GM12875 (cell line): ENCODE measurements around the gene IFITM5.
A peak's percentile ranks its signal among the peaks of the same experiment; 100 is the strongest.

Source experiments
- H3K4me3 ChIP-seq: one replicate; pipeline ENCODE4 v1.5.1; 2011; ENCODE audit warnings: low read depth, low read length, control low read depth
- TF ChIP-seq, protein P1 (sequence below): IDR thresholded peaks from 2 replicates; pipeline ENCODE4 v1.5.1; 2011; ENCODE audit warnings: low read depth, mild to moderate bottlenecking, control low read depth, inconsistent platforms, low read length, moderate library complexity, borderline replicate concordance; ENCODE audit not compliant: insufficient read depth

The IFITM5 gene

DNA sequence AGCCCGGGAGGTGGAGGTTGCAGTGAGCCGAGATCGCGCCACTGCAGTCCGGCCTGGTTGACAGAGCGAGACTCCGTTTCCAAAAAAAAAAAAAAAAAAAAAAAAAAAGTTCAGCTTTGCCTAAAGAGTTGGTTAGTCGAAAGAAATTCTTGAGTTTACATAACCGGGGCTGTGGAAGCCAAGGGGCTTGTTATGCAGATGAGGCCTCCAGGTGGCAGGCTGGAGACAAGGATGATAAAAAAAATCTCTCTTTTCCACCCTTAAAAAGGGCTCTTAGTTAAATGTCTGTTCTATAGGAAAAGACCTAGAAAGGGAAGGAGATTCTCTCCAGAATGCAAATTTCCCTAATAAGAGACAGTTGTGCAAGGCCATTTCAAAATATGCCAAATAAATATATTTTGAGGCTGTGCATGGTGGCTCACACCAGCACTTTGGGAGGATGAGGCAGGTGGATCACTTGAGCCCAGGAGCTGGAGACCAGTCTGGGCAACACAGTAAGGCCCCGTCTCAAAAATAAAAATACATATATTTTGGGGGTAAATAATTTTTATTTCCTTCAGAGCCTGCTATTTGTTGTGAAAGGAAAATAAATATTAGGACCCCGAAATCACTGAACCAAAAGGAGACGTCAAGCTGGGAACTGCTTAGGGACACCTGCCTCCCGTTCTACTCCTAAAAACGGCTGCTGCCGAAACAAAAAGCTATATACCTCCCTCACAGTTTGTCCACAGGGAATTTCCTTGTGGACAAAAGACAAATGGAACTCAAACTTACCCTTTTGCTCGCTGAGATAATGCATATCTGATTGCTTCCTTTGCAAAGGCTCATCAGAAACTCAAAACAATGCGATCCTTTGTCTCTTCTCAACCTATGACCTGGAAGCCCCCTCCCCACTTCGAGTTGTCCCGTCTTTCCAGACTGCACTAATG is 5.9 kb upstream of the IFITM5 start:
- no peak overlapping the region for H3K4me3 ChIP-seq
- TF ChIP-seq, protein P1, sequence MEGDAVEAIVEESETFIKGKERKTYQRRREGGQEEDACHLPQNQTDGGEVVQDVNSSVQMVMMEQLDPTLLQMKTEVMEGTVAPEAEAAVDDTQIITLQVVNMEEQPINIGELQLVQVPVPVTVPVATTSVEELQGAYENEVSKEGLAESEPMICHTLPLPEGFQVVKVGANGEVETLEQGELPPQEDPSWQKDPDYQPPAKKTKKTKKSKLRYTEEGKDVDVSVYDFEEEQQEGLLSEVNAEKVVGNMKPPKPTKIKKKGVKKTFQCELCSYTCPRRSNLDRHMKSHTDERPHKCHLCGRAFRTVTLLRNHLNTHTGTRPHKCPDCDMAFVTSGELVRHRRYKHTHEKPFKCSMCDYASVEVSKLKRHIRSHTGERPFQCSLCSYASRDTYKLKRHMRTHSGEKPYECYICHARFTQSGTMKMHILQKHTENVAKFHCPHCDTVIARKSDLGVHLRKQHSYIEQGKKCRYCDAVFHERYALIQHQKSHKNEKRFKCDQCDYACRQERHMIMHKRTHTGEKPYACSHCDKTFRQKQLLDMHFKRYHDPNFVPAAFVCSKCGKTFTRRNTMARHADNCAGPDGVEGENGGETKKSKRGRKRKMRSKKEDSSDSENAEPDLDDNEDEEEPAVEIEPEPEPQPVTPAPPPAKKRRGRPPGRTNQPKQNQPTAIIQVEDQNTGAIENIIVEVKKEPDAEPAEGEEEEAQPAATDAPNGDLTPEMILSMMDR: peak; percentile 57; the same call in 1 of the 2 replicates

DNA sequence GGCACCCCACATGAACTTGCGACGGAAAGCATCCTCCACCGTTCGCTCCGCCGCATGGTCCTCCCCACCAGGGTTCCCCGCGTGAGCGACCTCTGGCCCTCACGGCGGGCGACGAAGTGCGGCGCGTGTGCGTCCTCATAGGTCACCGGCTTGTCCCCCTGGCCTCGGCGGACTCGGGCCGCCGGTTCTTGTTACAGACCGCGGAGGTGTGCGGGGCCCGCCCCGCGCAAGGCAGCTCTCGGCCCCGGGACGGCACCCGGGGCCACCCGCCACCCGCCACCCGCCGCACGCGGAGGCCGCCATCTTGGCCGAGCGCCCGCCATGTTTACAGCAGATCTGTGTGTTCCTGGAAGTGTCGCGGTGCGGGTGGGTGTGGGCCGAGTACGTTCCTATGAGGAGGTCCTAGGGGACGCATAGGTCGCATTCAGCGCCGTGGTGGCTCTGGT is 4.8 kb upstream of the IFITM5 start:
- TF ChIP-seq, protein P1: no peak

DNA sequence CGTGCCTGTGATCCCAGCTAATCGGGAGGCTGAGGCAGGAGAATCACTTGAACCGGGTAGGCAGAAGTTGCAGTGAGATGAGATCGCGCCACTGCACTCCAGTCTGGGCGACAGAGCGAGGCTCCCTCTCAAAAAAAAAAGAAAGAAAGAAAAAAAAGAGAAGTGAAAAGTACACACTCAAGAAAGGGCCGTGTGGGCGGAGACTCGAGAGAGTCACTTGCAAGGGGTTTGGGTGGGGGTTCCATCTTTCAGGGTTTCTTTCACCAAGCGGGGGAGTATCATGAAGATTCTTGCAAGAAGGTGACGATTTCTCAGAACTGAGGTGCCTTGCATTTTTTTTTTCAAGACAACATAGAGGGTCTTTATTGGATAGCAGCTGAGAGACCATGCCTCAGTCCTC is 4.0 kb upstream of the IFITM5 start:
- no peak overlapping the region for H3K4me3 ChIP-seq
- TF ChIP-seq, protein P1: no peak

More for the DNA sequence above, 4.8 kb upstream of the IFITM5 start:
- H3K4me3 ChIP-seq: no peak overlapping the region

DNA sequence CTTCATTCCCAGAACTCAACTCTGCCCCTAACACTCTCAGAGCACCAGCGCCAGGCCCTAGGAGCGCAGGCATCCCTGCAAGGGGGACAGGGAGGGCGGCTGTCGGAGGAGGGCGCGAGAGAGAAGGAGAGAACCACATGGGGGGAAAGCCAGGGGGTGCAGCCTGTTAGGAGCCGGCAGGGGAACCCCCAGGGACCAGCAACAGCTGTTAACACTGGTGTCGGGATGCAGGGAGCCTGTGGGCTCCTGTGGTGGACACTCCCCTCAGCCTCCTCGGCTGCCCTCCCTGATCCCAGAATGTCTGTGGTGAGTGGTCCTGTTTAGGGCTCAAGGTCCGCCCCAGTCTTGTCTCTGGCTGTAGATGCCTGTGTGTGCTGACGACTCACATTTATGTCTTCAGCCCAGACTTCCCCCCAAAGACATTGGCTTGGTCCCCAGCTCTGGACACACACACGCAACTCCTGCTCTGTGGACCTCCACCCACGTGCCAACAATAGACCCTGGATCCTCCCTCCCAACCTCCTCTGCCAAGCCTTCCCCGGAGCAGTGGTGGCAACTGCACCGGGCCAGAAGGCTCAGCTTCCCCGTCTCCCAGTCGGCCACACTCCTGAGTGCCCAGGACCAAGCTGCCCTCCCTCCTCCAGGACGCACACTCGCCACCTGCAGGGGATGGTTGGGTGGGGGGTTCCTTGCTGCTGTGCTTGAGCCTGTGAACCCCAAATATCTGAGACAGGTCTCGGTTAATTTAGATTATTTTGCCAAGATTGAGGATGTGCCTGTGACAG is 817 bp upstream of the IFITM5 start:
- H3K4me3 ChIP-seq: no peak overlapping the region
- TF ChIP-seq, protein P1: no peak

DNA sequence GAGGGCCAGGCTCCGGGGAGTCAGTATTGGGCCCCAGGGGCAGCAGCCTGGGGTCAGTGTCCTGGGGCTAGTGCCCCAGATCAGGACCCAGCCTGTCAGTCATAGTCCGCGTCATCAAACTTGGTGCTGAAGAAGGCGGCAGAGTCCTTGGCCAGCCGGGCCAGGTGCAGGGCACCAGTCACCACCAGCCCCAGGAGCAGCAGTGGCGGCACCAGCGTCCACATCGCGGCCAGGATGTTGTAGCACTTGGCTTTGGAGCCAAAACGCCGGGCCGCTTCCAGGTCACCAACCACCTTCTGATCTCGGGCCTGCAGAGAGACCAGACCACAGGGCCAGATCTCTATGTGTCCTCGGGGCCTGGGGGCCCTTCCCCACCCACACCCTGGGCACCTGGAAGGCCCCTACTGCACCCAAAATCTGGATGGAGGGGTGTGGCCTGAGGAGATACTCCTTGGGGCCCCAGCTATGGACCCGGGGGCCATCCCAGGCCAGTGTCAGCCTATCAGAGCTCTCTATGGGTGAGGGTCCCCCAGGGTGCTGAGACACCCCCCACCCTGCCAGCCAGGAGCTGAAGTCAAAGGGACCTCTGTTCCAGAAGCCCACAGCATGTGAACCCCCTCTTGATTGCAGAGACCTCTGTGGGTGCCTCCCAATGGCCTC is 790 bp downstream of the IFITM5 start:
- H3K4me3 ChIP-seq: no peak overlapping the region
- TF ChIP-seq, protein P1: no peak

DNA sequence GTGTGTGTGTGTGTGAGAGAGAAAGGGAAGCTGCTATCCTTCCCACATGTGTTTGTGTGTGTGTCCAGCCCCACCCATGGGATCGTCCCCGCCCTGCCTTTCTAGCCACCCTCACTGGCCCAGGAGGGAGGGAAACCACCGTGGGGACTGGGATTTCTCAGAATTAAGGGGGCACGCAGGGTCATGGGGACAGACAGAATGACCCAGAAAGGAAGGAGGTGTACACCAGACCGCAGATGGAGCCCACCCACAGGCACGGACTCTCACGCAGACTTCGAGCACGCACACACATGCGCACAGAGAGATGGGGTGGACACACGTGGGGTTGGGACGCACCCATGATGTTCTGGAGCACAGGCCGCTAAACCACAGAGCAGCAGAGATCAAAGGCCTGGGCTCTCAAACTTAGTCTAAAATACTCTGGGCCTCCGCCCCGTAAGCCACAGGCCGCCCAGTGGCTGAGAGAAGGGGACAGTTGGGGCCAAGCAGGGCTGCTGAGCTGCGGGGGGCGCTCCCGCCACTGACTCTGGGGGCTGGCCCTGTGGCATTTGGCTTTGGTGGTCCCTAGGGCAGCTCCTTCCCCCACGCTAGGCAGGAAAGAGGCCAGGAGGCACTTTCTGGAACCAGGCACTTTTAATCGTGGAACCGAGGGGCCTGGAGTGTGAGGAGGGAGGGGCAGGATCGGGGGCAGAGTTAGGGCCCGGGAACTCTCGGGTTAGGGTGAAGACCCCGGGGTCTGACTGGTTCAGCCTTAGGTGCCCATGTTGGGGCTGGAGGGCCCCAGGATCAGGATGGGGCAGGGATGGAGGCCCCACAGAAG is 1.5 kb downstream of the IFITM5 start:
- H3K4me3 ChIP-seq: no peak overlapping the region
- TF ChIP-seq, protein P1: no peak
